DOHH2 (cell line): Measurements from ENCODE around the gene TNFSF15.

ENCODE experiments used
- H3F3A ChIP-seq: fragments of 200-600 bp; sonication (generic), shearing (Covaris generic); 2 replicates; pipeline ENCODE4 v1.6.0; 2016; ENCODE audit warnings: antibody characterized with exemption, mild to moderate bottlenecking; ENCODE audit not compliant: control insufficient read depth, insufficient read depth
- H3K27ac ChIP-seq: fragments of 200-600 bp; sonication (generic); 2 replicates; pipeline ENCODE4 v1.5.1; 2014; ENCODE audit warnings: low read depth, mild to moderate bottlenecking, low read length, moderate library complexity
- H3K27me3 ChIP-seq: fragments of 200-600 bp; sonication (generic); 2 replicates; pipeline ENCODE4 v1.6.1; 2014; ENCODE audit warnings: mild to moderate bottlenecking, low read length, mixed read lengths; ENCODE audit not compliant: control insufficient read depth
- H3K36me3 ChIP-seq: fragments of 200-600 bp; sonication (generic); 2 replicates; pipeline ENCODE4 v1.6.1; 2014; ENCODE audit warnings: mild to moderate bottlenecking, low read length, moderate library complexity, mixed read lengths; ENCODE audit not compliant: control insufficient read depth
- H3K4me1 ChIP-seq: fragments of 200-600 bp; sonication (generic); 2 replicates; pipeline ENCODE4 v1.6.1; 2014; ENCODE audit warnings: mild to moderate bottlenecking, low read length, mixed read lengths; ENCODE audit not compliant: control insufficient read depth
- H3K4me2 ChIP-seq: fragments of 200-600 bp; sonication (generic); 2 replicates; pipeline ENCODE4 v1.6.0; 2014; ENCODE audit warnings: mild to moderate bottlenecking, low read length, moderate library complexity
- H3K4me3 ChIP-seq: fragments of 200-600 bp; sonication (generic); 2 replicates; pipeline ENCODE4 v1.5.1; 2014; ENCODE audit warnings: mild to moderate bottlenecking, low read length, mixed read lengths
- H3K79me2 ChIP-seq: fragments of 200-600 bp; sonication (generic); 2 replicates; pipeline ENCODE4 v1.6.1; 2014; ENCODE audit warnings: mild to moderate bottlenecking, low read length, mixed read lengths; ENCODE audit not compliant: control insufficient read depth
- H3K9me2 ChIP-seq: fragments of 200-600 bp; sonication (generic); replicated peaks from 2 replicates; pipeline ENCODE4 v1.6.1; 2014; ENCODE audit warnings: mild to moderate bottlenecking, low read length, mixed read lengths; ENCODE audit not compliant: control insufficient read depth
- H3K9me3 ChIP-seq: fragments of 200-600 bp; sonication (generic); 2 replicates; pipeline ENCODE4 v1.6.1; 2014; ENCODE audit warnings: antibody characterized with exemption, low read length, mixed read lengths; ENCODE audit not compliant: control insufficient read depth, insufficient read depth
- H4K20me1 ChIP-seq: fragments of 200-600 bp; sonication (generic); 2 replicates; pipeline ENCODE4 v1.6.0; 2014; ENCODE audit warnings: low read depth, mild to moderate bottlenecking, antibody characterized with exemption, low read length, moderate library complexity; ENCODE audit not compliant: control insufficient read depth, insufficient read depth
- CTCF ChIP-seq: fragments of 200-600 bp; sonication (generic); IDR thresholded peaks from one replicate; pipeline ENCODE4 v1.5.1; 2014; ENCODE audit warnings: antibody characterized with exemption, mild to moderate bottlenecking, low read depth, low read length; ENCODE audit not compliant: poor library complexity, severe bottlenecking
- EZH2phosphoT487 ChIP-seq: fragments of 200-600 bp; sonication (generic); IDR thresholded peaks from 2 replicates; pipeline ENCODE4 v1.6.1; 2017; ENCODE audit warnings: borderline replicate concordance, mild to moderate bottlenecking, antibody characterized with exemption, low read length, moderate library complexity, mixed read lengths

Gene TNFSF15

GRCh38 chr9:114791736-114792135 lies 14.1 kb downstream of the TNFSF15 start:
- Histone ChIP-seq H3K27me3 (0 out of 2 replicates have a peak, but pooled peaks cover 7% of the 10 kb centered on the region), H3K36me3 (no peaks in the 10 kb centered on the region), H3K9me2 (no peaks in the 10 kb centered on the region), H3K79me2 (no peaks in the 10 kb centered on the region), H3K9me3 (no peaks in the 10 kb centered on the region), H3K4me2 (no peak overlapping the region), H3K4me1 (no peaks in the 10 kb centered on the region), H4K20me1 (no peaks in the 10 kb centered on the region), H3F3A (no peaks in the 10 kb centered on the region), H3K4me3 (no peak overlapping the region), H3K27ac (no peak overlapping the region)
- TF ChIP-seq EZH2phosphoT487 (no peak), CTCF (no peak)

GRCh38 chr9:114791312-114791711 lies 14.5 kb downstream of the TNFSF15 start:
- no peaks in the 10 kb centered on the region for H3F3A ChIP-seq
- no peak overlapping the region for H3K4me3 ChIP-seq
- H3K4me2 ChIP-seq = no peak overlapping the region
- TF ChIP-seq CTCF = no peak
- no peak for TF ChIP-seq EZH2phosphoT487
- H3K4me1 ChIP-seq = no peaks in the 10 kb centered on the region
- no peaks in the 10 kb centered on the region for H4K20me1 ChIP-seq
- H3K27me3 ChIP-seq = 0 out of 2 replicates have a peak, but pooled peaks cover 7% of the 10 kb centered on the region
- no peaks in the 10 kb centered on the region for H3K9me2 ChIP-seq
- no peaks in the 10 kb centered on the region for H3K9me3 ChIP-seq
- no peaks in the 10 kb centered on the region for H3K36me3 ChIP-seq
- no peaks in the 10 kb centered on the region for H3K79me2 ChIP-seq
- no peak overlapping the region for H3K27ac ChIP-seq

- Histone ChIP-seq H4K20me1 (no peaks in the 10 kb centered on the region), H3K9me2 (no peaks in the 10 kb centered on the region), H3K4me3 (no peak overlapping the region), H3K4me2 (no peak overlapping the region), H3F3A (no peaks in the 10 kb centered on the region), H3K9me3 (no peaks in the 10 kb centered on the region), H3K27me3 (0 out of 2 replicates have a peak, but pooled peaks cover 6% of the 10 kb centered on the region), H3K27ac (no peak overlapping the region), H3K4me1 (peaks cover 2% of the 10 kb centered on the region), H3K79me2 (no peaks in the 10 kb centered on the region), H3K36me3 (no peaks in the 10 kb centered on the region)
- TF ChIP-seq EZH2phosphoT487 (no peak), CTCF (no peak)
These were observed 15.3 kb downstream of the TNFSF15 start for GRCh38 chr9:114790521-114790920.
